Keratinocyte (primary cell): ENCODE results near the gene TXNRD2. TPM values are rescaled to one million over a fixed set of nuclear protein-coding genes. Genes with fewer than 3 reads are reported as not detected.
"Not testable (repeated sequence)": the region's sequence is repeated elsewhere in the genome, so short reads cannot be mapped to it uniquely, and the experiment has no call there.

ENCODE experiments used
- DNase-seq: peaks from one replicate; pipeline ENCODE4 v3.0.0-alpha.2; 2011; ENCODE audit warnings: low read depth, missing footprints, low spot score
- FAIRE-seq: peaks from 2 replicates; lab custom pipeline; 2011; peaks lifted over from hg19 to GRCh38; lab: Jason Lieb, UNC
- H2AFZ ChIP-seq: 2 replicates; pipeline ENCODE4 v1.6.0; 2012; ENCODE audit warnings: low read length, control low read depth, inconsistent platforms; ENCODE audit not compliant: control insufficient read depth
- H3K27ac ChIP-seq: 2 replicates; pipeline ENCODE4 v1.5.1; 2011; ENCODE audit warnings: low read length; ENCODE audit not compliant: control insufficient read depth, insufficient read depth
- H3K27me3 ChIP-seq: 3 replicates; pipeline ENCODE4 v1.6.0; 2011; ENCODE audit warnings: low read length; ENCODE audit not compliant: control insufficient read depth, insufficient read depth; ENCODE audit errors: extremely low read depth
- H3K36me3 ChIP-seq, 2 experiments: 2 replicates in 1 of 2; 3 replicates in 1 of 2; pipeline ENCODE4 v1.5.1; 2011; ENCODE audit warnings: low read length in 2 of 2, mild to moderate bottlenecking in 1 of 2; ENCODE audit not compliant: control insufficient read depth in 2 of 2, insufficient read depth in 2 of 2; ENCODE audit errors: extremely low read depth in 1 of 2
- H3K4me1 ChIP-seq: 3 replicates; pipeline ENCODE4 v1.5.1; 2011; ENCODE audit warnings: low read length; ENCODE audit not compliant: control insufficient read depth, insufficient read depth; ENCODE audit errors: extremely low read depth
- H3K4me2 ChIP-seq: 3 replicates; pipeline ENCODE4 v1.6.0; 2011; ENCODE audit warnings: low read depth, low read length; ENCODE audit not compliant: control insufficient read depth, insufficient read depth; ENCODE audit errors: extremely low read depth
- H3K4me3 ChIP-seq, 3 experiments: fragments of 200-600 bp in 1 of 3; sonication (generic) in 1 of 3; 2 replicates in 2 of 3; 3 replicates in 1 of 3; pipeline ENCODE4 v1.5.1; 2011 to 2016; ENCODE audit warnings: low read length in 3 of 3, mild to moderate bottlenecking in 3 of 3, control low read depth in 2 of 3, inconsistent platforms in 1 of 3, low read depth in 1 of 3, mixed read lengths in 1 of 3, mixed run types in 1 of 3, moderate library complexity in 1 of 3; ENCODE audit not compliant: control insufficient read depth in 2 of 3, insufficient read depth in 2 of 3; ENCODE audit errors: extremely low read depth in 1 of 3
- H3K79me2 ChIP-seq: 2 replicates; pipeline ENCODE4 v1.6.0; 2012; ENCODE audit warnings: low read length; ENCODE audit not compliant: control insufficient read depth, insufficient read depth
- H3K9ac ChIP-seq: 3 replicates; pipeline ENCODE4 v1.6.0; 2011; ENCODE audit warnings: low read length; ENCODE audit not compliant: control insufficient read depth, insufficient read depth; ENCODE audit errors: extremely low read depth
- H3K9me1 ChIP-seq: 3 replicates; pipeline ENCODE4 v1.6.0; 2011; ENCODE audit warnings: low read length; ENCODE audit not compliant: control insufficient read depth, insufficient read depth; ENCODE audit errors: extremely low read depth
- H3K9me3 ChIP-seq: 2 replicates; pipeline ENCODE4 v1.5.1; 2012; ENCODE audit warnings: low read depth, low read length; ENCODE audit not compliant: control insufficient read depth
- H4K20me1 ChIP-seq: 3 replicates; pipeline ENCODE4 v1.6.0; 2011; ENCODE audit warnings: low read length; ENCODE audit not compliant: control insufficient read depth, insufficient read depth; ENCODE audit errors: extremely low read depth
- dilution Hi-C: fragments of 300-500 bp; cut with MboI; formaldehyde crosslinking; loops from one replicate; pipeline ENCODE4 v1.7.0; 2020; ENCODE audit warnings: low sequenced_read_pairs; ENCODE audit not compliant: extremely low pct_ligation_motif_present
- polyA plus RNA-seq, 5 experiments: library from polyadenylated mRNA; depleted of rRNA in 3 of 5; stranded (reverse) in 3 of 5; stranded (forward) in 1 of 5; unstranded in 1 of 5; fragments of >200 nt; gene quantifications; 1 replicate in 1 of 5; 2 replicates in 3 of 5; 3 replicates in 1 of 5; pipeline versions ENCODE4 v1.2.1 to v1.2.3, GENCODE V29; 2011 to 2012; ENCODE audit warnings: missing spikeins in 2 of 5, low read depth in 1 of 5, low replicate concordance in 1 of 5
- TF ChIP-seq, protein P1 (sequence below), 3 experiments: IDR thresholded peaks in 1 of 3; conservative IDR thresholded peaks in 1 of 3; optimal IDR thresholded peaks in 1 of 3; 2 replicates in 2 of 3; 3 replicates in 1 of 3; pipeline versions ENCODE3 to v1.5.1; 2011; ENCODE audit warnings: low read length in 3 of 3, mild to moderate bottlenecking in 3 of 3, moderate library complexity in 2 of 3, control low read depth in 1 of 3, inconsistent platforms in 1 of 3; ENCODE audit not compliant: insufficient read depth in 2 of 3; ENCODE audit errors: extremely low read depth in 1 of 3

Gene TXNRD2
- polyA plus RNA-seq, 1 donor (not counting 4 experiments of a cell fraction or from before 2014, with no cell fraction given) = 16.0 TPM

- Histone ChIP-seq H3K36me3 (no peaks in the 10 kb centered on the region), H3K9me3 (no peaks in the 10 kb centered on the region), H3K9ac (no peak overlapping the region), H3K4me2 (no peak overlapping the region), H4K20me1 (no peaks in the 10 kb centered on the region), H3K4me3 (no peak overlapping the region), H3K9me1 (no peaks in the 10 kb centered on the region), H3K27ac (no peak overlapping the region), H3K27me3 (no peaks in the 10 kb centered on the region), H3K79me2 (peaks cover 8% of the 10 kb centered on the region), H3K4me1 (peaks cover 49% of the 10 kb centered on the region), H2AFZ (no peak overlapping the region)
- dilution Hi-C loops = no loop called here
- TF ChIP-seq, protein P1, sequence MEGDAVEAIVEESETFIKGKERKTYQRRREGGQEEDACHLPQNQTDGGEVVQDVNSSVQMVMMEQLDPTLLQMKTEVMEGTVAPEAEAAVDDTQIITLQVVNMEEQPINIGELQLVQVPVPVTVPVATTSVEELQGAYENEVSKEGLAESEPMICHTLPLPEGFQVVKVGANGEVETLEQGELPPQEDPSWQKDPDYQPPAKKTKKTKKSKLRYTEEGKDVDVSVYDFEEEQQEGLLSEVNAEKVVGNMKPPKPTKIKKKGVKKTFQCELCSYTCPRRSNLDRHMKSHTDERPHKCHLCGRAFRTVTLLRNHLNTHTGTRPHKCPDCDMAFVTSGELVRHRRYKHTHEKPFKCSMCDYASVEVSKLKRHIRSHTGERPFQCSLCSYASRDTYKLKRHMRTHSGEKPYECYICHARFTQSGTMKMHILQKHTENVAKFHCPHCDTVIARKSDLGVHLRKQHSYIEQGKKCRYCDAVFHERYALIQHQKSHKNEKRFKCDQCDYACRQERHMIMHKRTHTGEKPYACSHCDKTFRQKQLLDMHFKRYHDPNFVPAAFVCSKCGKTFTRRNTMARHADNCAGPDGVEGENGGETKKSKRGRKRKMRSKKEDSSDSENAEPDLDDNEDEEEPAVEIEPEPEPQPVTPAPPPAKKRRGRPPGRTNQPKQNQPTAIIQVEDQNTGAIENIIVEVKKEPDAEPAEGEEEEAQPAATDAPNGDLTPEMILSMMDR (optimal IDR thresholded peaks at IDR 0.05 in 1 of 3, IDR thresholded peaks at IDR 0.05 in 1 of 3, conservative IDR thresholded peaks at IDR 0.05 in 1 of 3; ENCODE audit: extremely low read depth in 1 of 3, insufficient read depth in 2 of 3, low read length in 3 of 3) = no peak
- DNase-seq (no peak), FAIRE-seq (no peak)
Observed at GRCh38 chr22:19884161-19884953, 57.3 kb downstream of the TXNRD2 start.

DNA sequence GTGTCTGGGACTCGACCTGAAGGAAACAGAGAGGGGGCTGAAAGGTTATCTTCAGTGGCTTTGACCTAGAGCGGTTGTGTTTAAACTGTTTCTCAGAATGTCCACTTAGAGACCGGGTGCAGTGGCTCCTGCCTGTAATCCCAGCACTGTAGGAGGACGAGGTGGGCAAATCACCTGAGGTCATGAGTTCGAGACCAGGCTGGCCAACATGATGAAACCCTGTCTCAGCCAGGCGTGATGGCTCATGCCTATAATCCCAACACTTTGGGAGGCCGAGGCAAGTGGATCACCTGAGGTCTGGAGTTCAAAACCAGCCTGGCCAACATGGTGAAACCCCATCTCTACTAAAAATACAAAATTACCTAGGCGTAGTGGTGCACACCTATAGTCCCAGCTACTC, 58.2 kb downstream of the TXNRD2 start:
- H3K4me1 ChIP-seq = peaks cover 49% of the 10 kb centered on the region

More for the DNA sequence above, 58.2 kb downstream of the TXNRD2 start:
- H3K9ac ChIP-seq, H3K27me3 ChIP-seq, H3K4me2 ChIP-seq, DNase-seq, H2AFZ ChIP-seq, H3K27ac ChIP-seq, FAIRE-seq, H4K20me1 ChIP-seq, H3K79me2 ChIP-seq, H3K9me3 ChIP-seq, H3K4me3 ChIP-seq, dilution Hi-C loops, H3K36me3 ChIP-seq, H3K9me1 ChIP-seq: not testable (repeated sequence)
